ENCODE measurements around the gene TBX20. TPM values are rescaled to one million over a fixed set of nuclear protein-coding genes. Genes with fewer than 3 reads are reported as not detected.

The TBX20 gene
- total RNA-seq = under 1 TPM; 0.15 to 0.47 TPM
- long read RNA-seq = 0 reads

GRCh38 chr7:35253710-35254495 lies at the start of gene TBX20:
TBX20 (minus strand) TSS chr7:35254100; CDS start chr7:35253620, 480 bp downstream.
- DNase-seq = peak; percentile 48 to 72

GRCh38 chr7:35289376-35289775 lies 35.5 kb upstream of the TBX20 start:
- no peak for DNase-seq
- intact Hi-C loops (cut with DNase I, micrococcal nuclease) = no loop called here
- ATAC-seq = no peak

More at GRCh38 chr7:35253710-35254495, at the start of gene TBX20:
- intact Hi-C loops (cut with DNase I, micrococcal nuclease) = no loop called here
- peak; percentile 97 for ATAC-seq

- no peak for DNase-seq
- intact Hi-C loops (cut with DNase I, micrococcal nuclease) = no loop called here
Observed at GRCh38 chr7:35286986-35287385, 33.1 kb upstream of the TBX20 start.

GRCh38 chr7:35286422-35286821 lies 32.5 kb upstream of the TBX20 start:
- intact Hi-C loops (cut with DNase I, micrococcal nuclease) = no loop called here
- ATAC-seq = no peak
- no peak for DNase-seq

More at GRCh38 chr7:35286986-35287385, 33.1 kb upstream of the TBX20 start:
- no peak for ATAC-seq

- intact Hi-C loops (cut with DNase I, micrococcal nuclease) = no loop called here
- no peak for ATAC-seq
- no peak for DNase-seq
Observed at GRCh38 chr7:35285799-35286198, 31.9 kb upstream of the TBX20 start.

- intact Hi-C loops (cut with DNase I, micrococcal nuclease) = no loop called here
- DNase-seq = no peak
- no peak for ATAC-seq
Observed at GRCh38 chr7:35280902-35281301, 27.0 kb upstream of the TBX20 start.

- DNase-seq = no peak
- ATAC-seq = no peak
- intact Hi-C loops (cut with DNase I, micrococcal nuclease) = no loop called here
Observed at GRCh38 chr7:35277359-35277758, 23.5 kb upstream of the TBX20 start.

- ATAC-seq (no peak), DNase-seq (no peak)
- intact Hi-C loops (cut with DNase I, micrococcal nuclease) = no loop called here
Observed at GRCh38 chr7:35272246-35272645, 18.3 kb upstream of the TBX20 start.

GRCh38 chr7:35268953-35269352 lies 15.1 kb upstream of the TBX20 start:
- no peak for DNase-seq
- ATAC-seq = no peak
- intact Hi-C loops (cut with DNase I, micrococcal nuclease) = no loop called here

GRCh38 chr7:35267411-35267810 lies 13.5 kb upstream of the TBX20 start:
- intact Hi-C loops (cut with DNase I, micrococcal nuclease) = no loop called here
- DNase-seq (no peak), ATAC-seq (no peak)

- no peak for ATAC-seq
- intact Hi-C loops (cut with DNase I, micrococcal nuclease) = no loop called here
- no peak for DNase-seq
Observed at GRCh38 chr7:35263396-35263795, 9.5 kb upstream of the TBX20 start.

- intact Hi-C loops (cut with DNase I, micrococcal nuclease) = no loop called here
- DNase-seq (no peak), ATAC-seq (no peak)
Observed at GRCh38 chr7:35261476-35262285, 7.8 kb upstream of the TBX20 start.

- intact Hi-C loops (cut with DNase I, micrococcal nuclease) = no loop called here
- DNase-seq (no peak), ATAC-seq (no peak)
Observed at GRCh38 chr7:35261041-35261440, 7.1 kb upstream of the TBX20 start.

- DNase-seq (no peak), ATAC-seq (no peak)
- intact Hi-C loops (cut with DNase I, micrococcal nuclease) = no loop called here
Observed at GRCh38 chr7:35260246-35260645, 6.3 kb upstream of the TBX20 start.

GRCh38 chr7:35259523-35259908 lies 5.6 kb upstream of the TBX20 start:
- no peak for ATAC-seq
- intact Hi-C loops (cut with DNase I, micrococcal nuclease) = no loop called here
- no peak for DNase-seq

- ATAC-seq = no peak
- intact Hi-C loops (cut with DNase I, micrococcal nuclease) = no loop called here
Observed at GRCh38 chr7:35258868-35259522, 5.1 kb upstream of the TBX20 start.

GRCh38 chr7:35258125-35258867 lies 4.4 kb upstream of the TBX20 start:
- no peak for ATAC-seq
- DNase-seq = no peak
- intact Hi-C loops (cut with DNase I, micrococcal nuclease) = no loop called here

More at GRCh38 chr7:35258868-35259522, 5.1 kb upstream of the TBX20 start:
- DNase-seq = no peak

GRCh38 chr7:35257251-35258124 lies 3.6 kb upstream of the TBX20 start:
- intact Hi-C loops (cut with DNase I, micrococcal nuclease) = no loop called here
- DNase-seq = no peak
- no peak for ATAC-seq
